Parathyroid adenoma (tissue), 2 donors: Measurements from ENCODE around the gene AGMAT.

Experiments used
- H2AFZ ChIP-seq: fragments of 300-600 bp; sonication (generic); one replicate; pipeline ENCODE4 v1.7.0; 2017; ENCODE audit warnings: antibody characterized with exemption, mild to moderate bottlenecking
- H3K27ac ChIP-seq: fragments of 300-600 bp; sonication (generic); one replicate; pipeline ENCODE4 v1.7.0; 2017
- H3K27me3 ChIP-seq: fragments of 300-600 bp; sonication (generic); one replicate; pipeline ENCODE4 v1.7.0; 2017; ENCODE audit warnings: low read length; ENCODE audit not compliant: control insufficient read depth, insufficient read depth
- H3K36me3 ChIP-seq: fragments of 300-600 bp; sonication (generic); one replicate; pipeline ENCODE4 v1.7.0; 2017; ENCODE audit warnings: low read length; ENCODE audit not compliant: control insufficient read depth, insufficient read depth
- H3K4me1 ChIP-seq: fragments of 300-600 bp; sonication (generic); one replicate; pipeline ENCODE4 v1.7.0; 2017; ENCODE audit warnings: control low read depth
- H3K4me2 ChIP-seq: fragments of 300-600 bp; sonication (generic); one replicate; pipeline ENCODE4 v1.7.0; 2017; ENCODE audit warnings: low read length
- H3K4me3 ChIP-seq: fragments of 300-600 bp; sonication (generic); one replicate; pipeline ENCODE4 v1.7.0; 2017; ENCODE audit warnings: low read depth, low read length
- H3K79me2 ChIP-seq: fragments of 300-600 bp; sonication (generic); one replicate; pipeline ENCODE4 v1.7.0; 2017; ENCODE audit warnings: control low read depth
- H3K9ac ChIP-seq: fragments of 300-600 bp; sonication (generic); one replicate; pipeline ENCODE4 v1.7.0; 2017; ENCODE audit warnings: mild to moderate bottlenecking
- H3K9me3 ChIP-seq: fragments of 300-600 bp; sonication (generic); one replicate; pipeline ENCODE4 v1.7.0; 2017; ENCODE audit warnings: low read length; ENCODE audit not compliant: control insufficient read depth
- CTCF ChIP-seq: fragments of 300-600 bp; sonication (generic); IDR thresholded peaks from one replicate; pipeline ENCODE4 v1.7.0; 2017; ENCODE audit warnings: antibody characterized with exemption, mild to moderate bottlenecking
- donor health status: primary hyperparathyroidism.

Gene AGMAT

GRCh38 chr1:15568387-15569073 lies 16.3 kb downstream of the AGMAT start:
- Histone ChIP-seq H2AFZ (no peak overlapping the region), H3K4me2 (no peak overlapping the region), H3K4me3 (no peak overlapping the region), H3K79me2 (no peaks in the 10 kb centered on the region), H3K4me1 (peaks cover 14% of the 10 kb centered on the region), H3K9ac (no peak overlapping the region), H3K36me3 (no peaks in the 10 kb centered on the region), H3K27ac (no peak overlapping the region), H3K9me3 (no peaks in the 10 kb centered on the region), H3K27me3 (no peaks in the 10 kb centered on the region)
- TF ChIP-seq CTCF, result no peak

GRCh38 chr1:15559189-15559810 lies 25.6 kb downstream of the AGMAT start:
- Histone ChIP-seq H3K27me3 (no peaks in the 10 kb centered on the region), H3K4me3 (peak overlapping the region; percentile 20), H3K36me3 (no peaks in the 10 kb centered on the region), H3K9me3 (no peaks in the 10 kb centered on the region), H3K4me1 (no peaks in the 10 kb centered on the region), H3K27ac (peak overlapping the region; percentile 55), H3K9ac (no peak overlapping the region), H3K79me2 (no peaks in the 10 kb centered on the region), H2AFZ (peak overlapping the region; percentile 39), H3K4me2 (peak overlapping the region; percentile 10)
- no peak for TF ChIP-seq CTCF

GRCh38 chr1:15558516-15558915 lies 26.3 kb downstream of the AGMAT start:
- Histone ChIP-seq H3K4me1 (no peaks in the 10 kb centered on the region), H3K9ac (no peak overlapping the region)

GRCh38 chr1:15557594-15557993 lies 27.3 kb downstream of the AGMAT start:
- no peaks in the 10 kb centered on the region for H3K79me2 ChIP-seq
- no peaks in the 10 kb centered on the region for H3K27me3 ChIP-seq
- TF ChIP-seq CTCF, result no peak
- H2AFZ ChIP-seq, result no peak overlapping the region
- H3K27ac ChIP-seq, result no peak overlapping the region
- no peak overlapping the region for H3K4me3 ChIP-seq
- H3K36me3 ChIP-seq, result no peaks in the 10 kb centered on the region
- H3K9me3 ChIP-seq, result no peaks in the 10 kb centered on the region
- no peak overlapping the region for H3K9ac ChIP-seq
- H3K4me1 ChIP-seq, result no peaks in the 10 kb centered on the region
- no peak overlapping the region for H3K4me2 ChIP-seq

More at GRCh38 chr1:15558516-15558915, 26.3 kb downstream of the AGMAT start:
- H3K36me3 ChIP-seq, result no peaks in the 10 kb centered on the region
- no peaks in the 10 kb centered on the region for H3K79me2 ChIP-seq
- H3K4me3 ChIP-seq, result no peak overlapping the region
- TF ChIP-seq CTCF, result no peak
- H3K27ac ChIP-seq, result peak overlapping the region; percentile 55
- no peaks in the 10 kb centered on the region for H3K9me3 ChIP-seq
- no peak overlapping the region for H2AFZ ChIP-seq
- no peaks in the 10 kb centered on the region for H3K27me3 ChIP-seq
- no peak overlapping the region for H3K4me2 ChIP-seq

- Histone ChIP-seq H2AFZ (no peak overlapping the region), H3K27ac (no peak overlapping the region), H3K4me2 (no peak overlapping the region), H3K9ac (no peak overlapping the region), H3K9me3 (no peaks in the 10 kb centered on the region), H3K36me3 (no peaks in the 10 kb centered on the region), H3K4me3 (no peak overlapping the region), H3K79me2 (no peaks in the 10 kb centered on the region), H3K4me1 (no peaks in the 10 kb centered on the region), H3K27me3 (no peaks in the 10 kb centered on the region)
- TF ChIP-seq CTCF, result no peak
Measured at GRCh38 chr1:15557008-15557407, 27.8 kb downstream of the AGMAT start.
